ENCODE measurements around the gene SLC39A11. TPM values are rescaled to one million over a fixed set of nuclear protein-coding genes. Genes with fewer than 3 reads are reported as not detected.

Gene SLC39A11
- total and polyA plus RNA-seq, 2 donors (not counting 1 experiment from before 2014, with no cell fraction given) = 12.7 to 27.4 TPM

GRCh38 chr17:73096211-73096610, 3.7 kb upstream of the SLC39A11 start:
- Histone ChIP-seq H3K9ac (ENCODE audit: insufficient read depth, low read length) (no peak overlapping the region), H3K4me2 (ENCODE audit: extremely low read depth, insufficient read depth, low read length) (no peak overlapping the region), H4K20me1 (ENCODE audit: control insufficient read depth, extremely low read depth, insufficient read depth, low read length) (no peaks in the 10 kb centered on the region), H3K27ac (ENCODE audit: insufficient read depth, low read length) (no peak overlapping the region), H3K9me3 (ENCODE audit: control insufficient read depth, insufficient read depth, low read depth, low read length) (no peaks in the 10 kb centered on the region), H3K79me2 (ENCODE audit: control insufficient read depth, insufficient read depth, low read length) (no peaks in the 10 kb centered on the region), H3K4me3 (replicated peaks in 1 of 4; ENCODE audit: control extremely low read depth in 1 of 4, insufficient read depth in 1 of 4, low read depth in 3 of 4, low read length in 4 of 4) (no peak overlapping the region), H3K27me3 (ENCODE audit: control insufficient read depth, insufficient read depth, low read length) (no peaks in the 10 kb centered on the region), H3K36me3 (ENCODE audit: control insufficient read depth, insufficient read depth, low read length) (no peaks in the 10 kb centered on the region), H3K4me1 (ENCODE audit: control insufficient read depth, extremely low read depth, insufficient read depth, low read length) (peaks cover 5% of the 10 kb centered on the region), H2AFZ (ENCODE audit: low read length) (no peak overlapping the region)
- TF ChIP-seq CTCF (conservative IDR thresholded peaks at IDR 0.05 in 1 of 2, IDR thresholded peaks at IDR 0.05 in 1 of 2; ENCODE audit: low read depth in 1 of 2, low read length in 2 of 2) = no peak
- TF ChIP-seq EZH2 (IDR thresholded peaks at IDR 0.05; ENCODE audit: low read length, missing control alignments) = no peak
- DNase-seq (ENCODE audit: low read depth in 2 of 2) = no peak

GRCh38 chr17:73093286-73093685, 798 bp upstream of the SLC39A11 start:
- no peak for TF ChIP-seq EZH2 (IDR thresholded peaks at IDR 0.05; ENCODE audit: low read length, missing control alignments)
- TF ChIP-seq CTCF (conservative IDR thresholded peaks at IDR 0.05 in 1 of 2, IDR thresholded peaks at IDR 0.05 in 1 of 2; ENCODE audit: low read depth in 1 of 2, low read length in 2 of 2) = no peak
- Histone ChIP-seq H3K4me3 (replicated peaks in 1 of 4; ENCODE audit: control extremely low read depth in 1 of 4, insufficient read depth in 1 of 4, low read depth in 3 of 4, low read length in 4 of 4) (no peak overlapping the region), H3K9me3 (ENCODE audit: control insufficient read depth, insufficient read depth, low read depth, low read length) (no peaks in the 10 kb centered on the region), H3K79me2 (ENCODE audit: control insufficient read depth, insufficient read depth, low read length) (no peaks in the 10 kb centered on the region), H3K4me2 (ENCODE audit: extremely low read depth, insufficient read depth, low read length) (no peak overlapping the region), H3K4me1 (ENCODE audit: control insufficient read depth, extremely low read depth, insufficient read depth, low read length) (peaks cover 5% of the 10 kb centered on the region), H3K36me3 (ENCODE audit: control insufficient read depth, insufficient read depth, low read length) (no peaks in the 10 kb centered on the region), H4K20me1 (ENCODE audit: control insufficient read depth, extremely low read depth, insufficient read depth, low read length) (no peaks in the 10 kb centered on the region), H2AFZ (ENCODE audit: low read length) (no peak overlapping the region), H3K27me3 (ENCODE audit: control insufficient read depth, insufficient read depth, low read length) (no peaks in the 10 kb centered on the region), H3K9ac (ENCODE audit: insufficient read depth, low read length) (no peak overlapping the region), H3K27ac (ENCODE audit: insufficient read depth, low read length) (no peak overlapping the region)
- DNase-seq (ENCODE audit: low read depth in 2 of 2) = no peak

GRCh38 chr17:73091770-73092522, 542 bp downstream of the SLC39A11 start:
- peak overlapping the region; percentile 58 for H3K9ac ChIP-seq (ENCODE audit: insufficient read depth, low read length)
- peaks cover 3% of the 10 kb centered on the region for H3K36me3 ChIP-seq (ENCODE audit: control insufficient read depth, insufficient read depth, low read length)
- H3K4me1 ChIP-seq (ENCODE audit: control insufficient read depth, extremely low read depth, insufficient read depth, low read length) = peaks cover 5% of the 10 kb centered on the region
- no peaks in the 10 kb centered on the region for H3K9me3 ChIP-seq (ENCODE audit: control insufficient read depth, insufficient read depth, low read depth, low read length)
- peak overlapping the region; percentile 92 for H3K4me2 ChIP-seq (ENCODE audit: extremely low read depth, insufficient read depth, low read length)
- no peak overlapping the region for H3K27ac ChIP-seq (ENCODE audit: insufficient read depth, low read length)
- H4K20me1 ChIP-seq (ENCODE audit: control insufficient read depth, extremely low read depth, insufficient read depth, low read length) = no peaks in the 10 kb centered on the region
- H3K4me3 ChIP-seq (replicated peaks in 1 of 4; ENCODE audit: control extremely low read depth in 1 of 4, insufficient read depth in 1 of 4, low read depth in 3 of 4, low read length in 4 of 4) = peak overlapping the region; percentile 69 to 84 (median 76)
- H3K79me2 ChIP-seq (ENCODE audit: control insufficient read depth, insufficient read depth, low read length) = no peaks in the 10 kb centered on the region
- H3K27me3 ChIP-seq (ENCODE audit: control insufficient read depth, insufficient read depth, low read length) = no peaks in the 10 kb centered on the region
- peak; percentile 24 to 35 for DNase-seq (ENCODE audit: low read depth in 2 of 2)
- no peak for TF ChIP-seq EZH2 (IDR thresholded peaks at IDR 0.05; ENCODE audit: low read length, missing control alignments)
- no peak for TF ChIP-seq CTCF (conservative IDR thresholded peaks at IDR 0.05 in 1 of 2, IDR thresholded peaks at IDR 0.05 in 1 of 2; ENCODE audit: low read depth in 1 of 2, low read length in 2 of 2)
- peak overlapping the region; percentile 76 for H2AFZ ChIP-seq (ENCODE audit: low read length)

Data from fibroblast of lung (primary cell).